SJCRH30 (cell line): ENCODE measurements around the gene CDC42EP5. TPM values are rescaled to one million over a fixed set of nuclear protein-coding genes. Genes with fewer than 3 reads are reported as not detected.
"Not testable (repeated sequence)": the region's sequence is repeated elsewhere in the genome, so short reads cannot be mapped to it uniquely, and the experiment has no call there.

Source experiments
- DNase-seq, 2 experiments: peaks; one replicate each; pipeline ENCODE4 v3.0.0-alpha.2; 2015 to 2020
- H3K27ac ChIP-seq: fragments of 250-450 bp; sonication (Bioruptor Pico); 2 replicates; pipeline ENCODE4 v1.5.1; 2020; ENCODE audit warnings: mild to moderate bottlenecking, moderate library complexity
- H3K27me3 ChIP-seq: fragments of 250-450 bp; sonication (Bioruptor Pico); 2 replicates; pipeline ENCODE4 v1.5.1; 2020; ENCODE audit warnings: mild to moderate bottlenecking, moderate library complexity
- H3K36me3 ChIP-seq: fragments of 250-450 bp; sonication (Bioruptor Pico); 2 replicates; pipeline ENCODE4 v1.5.1; 2020; ENCODE audit warnings: mild to moderate bottlenecking, moderate library complexity
- H3K4me1 ChIP-seq: fragments of 250-450 bp; sonication (Bioruptor Pico); 2 replicates; pipeline ENCODE4 v1.5.1; 2020; ENCODE audit warnings: mild to moderate bottlenecking, moderate library complexity
- H3K4me3 ChIP-seq: fragments of 250-450 bp; sonication (Bioruptor Pico); 2 replicates; pipeline ENCODE4 v1.5.1; 2020; ENCODE audit warnings: mild to moderate bottlenecking, moderate library complexity
- H3K9me3 ChIP-seq: fragments of 250-450 bp; sonication (Bioruptor Pico); replicated peaks from 2 replicates; pipeline ENCODE4 v1.5.1; 2020; ENCODE audit warnings: mild to moderate bottlenecking, moderate library complexity
- total RNA-seq: library from RNA; depleted of rRNA; stranded (reverse); fragments of >200 nt; shearing (Covaris generic); gene quantifications from 2 replicates; pipeline ENCODE4 v1.2.3, GENCODE V29; 2014

The CDC42EP5 gene
- total RNA-seq, 1 experiment from 2014 or later = 1.2 TPM

DNA sequence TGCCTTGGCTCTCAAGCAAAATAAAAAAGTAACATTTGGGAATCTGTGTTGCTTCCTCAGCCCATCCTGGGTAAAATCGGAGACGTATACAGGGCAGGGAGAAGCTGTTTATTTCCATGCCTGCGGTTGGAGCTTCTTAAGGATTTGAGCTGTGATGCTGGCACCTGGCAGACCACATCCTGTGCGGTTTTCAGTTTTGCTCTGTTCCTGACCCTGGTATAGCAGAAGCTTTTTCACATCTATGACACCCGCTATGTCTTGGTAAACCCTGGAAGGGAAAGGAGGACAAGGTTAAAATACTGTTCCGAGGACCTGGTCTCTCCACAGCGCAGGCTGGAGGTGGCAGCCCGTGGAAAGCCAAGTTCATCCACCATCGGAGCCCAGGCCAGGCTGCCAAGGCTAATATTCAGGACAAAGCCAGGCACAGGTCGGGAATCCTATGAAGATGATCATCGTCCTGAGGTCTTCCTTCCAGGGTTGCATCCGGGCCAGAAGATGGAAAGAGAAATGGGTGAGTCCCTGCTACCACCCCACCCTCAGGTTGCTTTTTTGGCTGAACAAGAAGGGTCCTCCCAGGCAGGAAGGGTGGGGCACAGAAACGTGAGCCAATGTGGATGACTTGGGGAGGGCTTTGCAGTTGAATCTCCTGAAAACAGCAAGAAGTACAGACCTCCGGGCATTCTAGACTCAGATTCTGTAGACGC, 24.8 kb upstream of the CDC42EP5 start:
- H3K9me3 ChIP-seq, H3K4me3 ChIP-seq, H3K4me1 ChIP-seq, DNase-seq, H3K27me3 ChIP-seq, H3K27ac ChIP-seq, H3K36me3 ChIP-seq: not testable (repeated sequence)

DNA sequence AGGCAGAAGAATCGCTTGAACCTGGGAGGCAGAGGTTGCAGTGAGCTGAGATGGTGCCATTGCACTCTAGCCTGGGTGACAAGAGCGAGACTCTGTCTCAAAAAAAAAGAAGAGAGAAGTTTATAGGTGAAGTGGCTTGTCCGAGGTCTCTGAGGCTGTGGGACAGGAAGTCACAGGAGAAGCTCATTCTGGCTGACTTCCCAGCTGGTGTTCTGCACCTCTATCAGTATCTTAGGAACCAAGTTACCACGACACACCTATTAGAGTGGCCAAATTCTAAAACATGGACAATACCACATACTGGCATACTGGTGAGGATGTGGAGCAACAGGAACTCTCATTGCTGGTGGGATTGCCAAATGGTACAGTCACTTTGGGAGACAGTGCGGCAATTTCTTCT, 22.2 kb upstream of the CDC42EP5 start:
- DNase-seq, H3K27ac ChIP-seq, H3K4me3 ChIP-seq: not testable (repeated sequence)

DNA sequence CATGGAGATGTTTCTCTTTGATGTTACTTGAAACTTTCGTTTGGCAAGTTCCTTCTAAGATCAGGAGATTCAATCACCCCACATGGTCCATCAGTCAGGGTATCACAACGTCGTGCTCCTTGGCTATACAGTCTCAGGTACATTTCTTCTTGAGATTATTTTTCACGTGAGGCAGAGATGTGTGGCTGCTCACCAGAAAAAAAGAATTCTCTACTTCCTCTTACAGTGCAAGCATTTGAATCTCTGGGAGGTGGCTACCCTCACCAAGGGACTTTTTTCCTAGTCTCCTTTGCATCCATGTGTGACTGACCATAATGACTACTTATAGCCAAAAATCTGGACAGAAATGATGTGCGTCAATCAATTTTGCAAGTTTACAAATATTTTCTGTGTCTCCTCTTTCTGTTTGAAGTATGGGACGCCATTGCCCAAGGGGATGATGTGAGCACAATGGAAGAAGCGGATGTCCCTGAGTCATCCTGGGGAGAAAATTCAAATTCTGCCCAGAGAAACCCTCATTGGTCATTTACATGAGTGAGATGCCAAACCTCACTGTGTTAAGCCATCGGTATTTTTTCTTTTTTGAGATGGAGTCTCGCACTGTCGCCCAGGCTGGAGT, 21.0 kb upstream of the CDC42EP5 start:
- H3K27me3 ChIP-seq = no peaks in the 10 kb centered on the region
- no peak overlapping the region for H3K27ac ChIP-seq
- H3K4me1 ChIP-seq = no peaks in the 10 kb centered on the region
- no peak overlapping the region for H3K4me3 ChIP-seq
- H3K36me3 ChIP-seq = no peaks in the 10 kb centered on the region
- H3K9me3 ChIP-seq = no peaks in the 10 kb centered on the region
- DNase-seq = no peak

More for the DNA sequence above, 22.2 kb upstream of the CDC42EP5 start:
- H3K27me3 ChIP-seq, H3K36me3 ChIP-seq, H3K9me3 ChIP-seq, H3K4me1 ChIP-seq: not testable (repeated sequence)

DNA sequence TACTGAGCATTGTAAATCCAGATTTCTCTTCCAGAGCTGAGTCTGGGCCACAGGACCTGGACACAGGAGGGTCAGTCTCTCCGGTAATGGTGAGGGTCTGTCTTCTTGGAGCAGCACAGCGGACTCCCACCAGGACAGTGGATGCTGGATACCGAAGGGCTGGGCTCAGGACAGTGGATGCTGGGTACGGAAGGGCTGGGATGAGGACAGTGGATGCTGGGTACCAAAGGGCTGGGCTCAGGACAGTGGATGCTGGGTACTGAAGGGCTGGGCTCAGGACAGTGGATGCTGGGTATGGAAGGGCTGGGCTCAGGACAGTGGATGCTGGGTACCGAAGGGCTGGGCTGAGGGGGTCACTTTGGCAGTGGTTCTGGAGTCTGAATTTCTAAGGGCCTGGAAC, 20.0 kb upstream of the CDC42EP5 start:
- not testable (repeated sequence) for H3K27ac ChIP-seq, H3K4me3 ChIP-seq, H3K9me3 ChIP-seq, H3K4me1 ChIP-seq, H3K36me3 ChIP-seq, H3K27me3 ChIP-seq, DNase-seq

DNA sequence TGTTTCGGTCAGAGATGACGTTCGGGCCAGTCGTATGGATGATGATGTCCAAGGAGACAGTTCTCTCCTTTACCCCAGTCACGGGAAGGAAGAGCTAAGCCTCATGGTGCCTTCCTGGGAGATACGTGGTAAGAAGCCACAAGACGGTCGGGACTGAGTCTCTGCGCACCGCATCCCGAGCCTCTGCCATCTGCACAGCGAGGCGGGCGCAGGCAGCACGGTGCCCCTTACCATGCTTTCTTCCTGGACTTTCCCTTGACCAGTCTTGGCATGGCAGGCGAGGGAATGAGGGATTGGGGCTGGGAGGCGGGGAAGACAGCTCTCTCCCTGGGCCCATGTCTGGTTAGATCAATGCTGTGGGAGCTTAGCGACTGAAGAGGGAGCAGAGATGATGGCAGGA, 19.5 kb upstream of the CDC42EP5 start:
- H3K27me3 ChIP-seq = no peaks in the 10 kb centered on the region
- DNase-seq = no peak
- no peaks in the 10 kb centered on the region for H3K4me1 ChIP-seq

DNA sequence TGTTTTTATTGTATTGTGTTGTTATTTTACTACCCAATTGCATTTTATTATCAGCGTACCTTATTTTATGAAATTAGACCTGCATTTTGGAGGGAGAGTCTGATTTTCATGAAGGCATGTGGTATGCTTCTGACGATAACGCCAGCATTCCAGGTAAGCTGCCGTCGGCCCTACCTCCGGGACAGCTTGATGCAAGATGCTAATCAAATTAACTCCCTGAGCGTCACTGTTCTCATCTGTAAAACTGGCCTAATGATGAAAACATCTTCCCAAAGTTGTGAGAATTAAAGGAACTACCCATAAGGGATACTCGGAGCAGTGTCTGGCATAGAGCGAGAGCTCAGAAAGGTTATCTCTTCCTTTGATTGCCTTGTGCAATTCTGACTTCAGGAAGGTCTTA, 16.7 kb upstream of the CDC42EP5 start:
- no peak overlapping the region for H3K4me3 ChIP-seq
- H3K9me3 ChIP-seq = no peaks in the 10 kb centered on the region
- no peaks in the 10 kb centered on the region for H3K27me3 ChIP-seq
- no peak for DNase-seq
- H3K27ac ChIP-seq = no peak overlapping the region
- H3K36me3 ChIP-seq = no peaks in the 10 kb centered on the region
- H3K4me1 ChIP-seq = no peaks in the 10 kb centered on the region

More for the DNA sequence above, 19.5 kb upstream of the CDC42EP5 start:
- Histone ChIP-seq H3K36me3 (no peaks in the 10 kb centered on the region), H3K27ac (no peak overlapping the region), H3K9me3 (no peaks in the 10 kb centered on the region), H3K4me3 (no peak overlapping the region)

DNA sequence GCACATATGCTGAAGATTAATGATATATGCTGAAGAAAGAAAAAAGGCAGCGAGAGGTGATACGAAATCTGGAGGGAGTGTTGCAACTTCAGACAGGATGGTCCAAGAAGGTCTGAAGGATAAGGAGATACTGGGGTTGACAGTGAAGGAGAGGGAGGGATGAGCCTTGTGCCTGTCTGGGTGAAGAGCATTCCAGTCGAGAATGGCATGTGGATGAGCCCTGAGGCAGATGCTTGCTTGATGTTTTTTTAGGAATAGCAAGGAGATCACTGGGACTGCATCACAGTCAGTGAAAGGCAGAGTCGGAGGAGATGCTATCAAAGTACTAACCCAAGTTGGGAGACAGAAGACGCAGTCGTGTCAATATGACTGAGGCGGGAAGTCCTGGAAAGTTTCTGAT, 16.2 kb upstream of the CDC42EP5 start:
- H3K4me1 ChIP-seq = no peaks in the 10 kb centered on the region
- H3K27me3 ChIP-seq = no peaks in the 10 kb centered on the region
- no peaks in the 10 kb centered on the region for H3K36me3 ChIP-seq
- no peak overlapping the region for H3K4me3 ChIP-seq
- H3K9me3 ChIP-seq = no peaks in the 10 kb centered on the region
- DNase-seq = no peak
- no peak overlapping the region for H3K27ac ChIP-seq

DNA sequence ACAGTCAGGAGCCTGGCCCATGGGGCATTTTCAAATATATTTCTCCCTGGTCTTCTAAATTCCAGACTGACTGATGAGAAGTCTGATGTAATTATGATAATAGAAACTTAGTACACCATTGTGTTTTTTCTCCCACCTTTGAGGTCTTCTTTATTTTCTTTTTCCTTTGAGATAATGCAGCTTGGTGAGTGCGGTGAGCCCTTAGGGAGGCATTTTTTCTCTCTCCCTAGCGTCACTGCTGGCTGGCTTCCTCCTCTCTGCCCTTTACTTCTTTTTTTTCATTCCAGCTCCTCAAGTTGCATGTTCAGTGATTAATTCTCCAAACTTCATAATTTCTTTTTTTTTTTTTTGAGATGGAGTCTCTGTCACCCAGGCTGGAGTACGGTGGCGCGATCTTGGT, 12.8 kb upstream of the CDC42EP5 start:
- no peaks in the 10 kb centered on the region for H3K9me3 ChIP-seq
- H3K4me1 ChIP-seq = peaks cover 4% of the 10 kb centered on the region; the same call in 1 of the 2 replicates
- no peak overlapping the region for H3K27ac ChIP-seq
- H3K36me3 ChIP-seq = no peaks in the 10 kb centered on the region
- H3K27me3 ChIP-seq = no peaks in the 10 kb centered on the region
- H3K4me3 ChIP-seq = no peak overlapping the region
- no peak for DNase-seq

DNA sequence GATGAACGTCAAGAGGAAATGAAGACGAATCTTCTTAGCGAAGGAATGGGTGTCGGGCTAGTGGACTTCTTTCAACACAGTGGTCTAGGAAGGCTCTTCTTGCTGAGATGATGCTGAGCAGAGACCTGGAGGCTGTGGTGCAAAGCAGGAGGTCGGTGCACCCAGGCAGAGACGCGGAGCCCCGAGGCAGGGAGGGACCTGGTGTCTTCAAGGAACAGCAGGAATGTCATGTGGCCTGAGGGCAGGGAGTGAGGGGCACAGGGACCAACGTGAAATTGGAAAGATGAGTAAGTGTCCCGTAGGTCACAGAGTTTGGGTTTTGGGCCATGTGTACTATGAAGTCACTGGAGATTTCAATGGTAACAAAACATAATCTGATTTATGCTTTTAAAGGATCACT, 11.4 kb upstream of the CDC42EP5 start:
- peaks cover 4% of the 10 kb centered on the region; the same call in 1 of the 2 replicates for H3K4me1 ChIP-seq
- no peak for DNase-seq
- H3K36me3 ChIP-seq = no peaks in the 10 kb centered on the region
- H3K27ac ChIP-seq = no peak overlapping the region
- H3K9me3 ChIP-seq = no peaks in the 10 kb centered on the region
- 0 out of 2 replicates have a peak, but pooled peaks cover 3% of the 10 kb centered on the region for H3K27me3 ChIP-seq
- no peak overlapping the region for H3K4me3 ChIP-seq

DNA sequence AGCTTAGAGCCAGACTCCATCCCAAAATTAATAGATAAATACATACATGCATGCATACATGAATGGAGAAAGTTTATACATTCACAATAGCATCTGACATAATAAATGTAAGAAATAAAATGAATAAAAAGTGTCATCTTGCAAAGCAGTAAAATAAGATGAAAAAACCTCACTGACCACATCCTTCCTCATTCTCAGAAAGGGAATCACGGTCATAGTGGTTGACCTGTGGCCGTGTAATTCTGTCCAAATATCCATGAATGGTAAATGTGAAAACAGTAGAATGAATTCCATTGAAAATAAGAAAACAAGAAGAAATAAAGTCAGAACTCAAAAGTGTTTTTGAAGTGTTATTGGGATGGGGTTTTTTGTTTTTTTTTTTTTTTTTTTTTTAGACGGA, 9.8 kb upstream of the CDC42EP5 start:
- no peaks in the 10 kb centered on the region for H3K9me3 ChIP-seq
- DNase-seq = no peak
- peaks cover 4% of the 10 kb centered on the region; the same call in 1 of the 2 replicates for H3K4me1 ChIP-seq
- H3K27me3 ChIP-seq = 0 out of 2 replicates have a peak, but pooled peaks cover 3% of the 10 kb centered on the region
- H3K27ac ChIP-seq = no peak overlapping the region
- no peaks in the 10 kb centered on the region for H3K36me3 ChIP-seq
- H3K4me3 ChIP-seq = no peak overlapping the region

DNA sequence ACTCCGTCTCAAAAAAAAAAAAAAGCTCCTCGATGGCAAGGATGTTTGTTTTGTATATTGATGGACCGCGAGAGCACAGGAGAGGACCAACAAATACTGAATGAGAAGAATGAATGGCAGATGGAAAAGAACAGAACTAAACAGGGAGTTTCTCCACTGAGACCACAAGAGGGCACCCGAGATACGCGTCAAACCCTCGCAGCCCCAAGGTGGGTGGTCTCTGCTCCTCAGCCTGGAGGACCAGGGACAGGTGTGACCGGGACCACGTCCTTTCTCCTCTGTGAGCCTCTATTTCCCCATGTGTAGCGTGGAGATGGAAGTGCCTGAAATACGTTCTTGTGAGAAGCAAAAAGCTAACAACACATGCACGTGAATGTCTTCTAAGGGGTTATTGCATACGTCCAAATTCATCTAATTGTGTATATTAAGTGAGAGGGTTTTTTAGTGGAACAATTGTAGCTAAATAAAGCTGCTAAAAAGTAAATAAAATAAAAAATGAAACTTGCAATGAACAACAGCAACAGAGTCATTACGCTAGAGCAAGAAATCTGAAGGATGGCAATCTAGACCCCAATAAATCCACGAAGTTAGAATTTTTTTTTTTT, 8.3 kb upstream of the CDC42EP5 start:
- DNase-seq = peak; percentile 72 to 88

DNA sequence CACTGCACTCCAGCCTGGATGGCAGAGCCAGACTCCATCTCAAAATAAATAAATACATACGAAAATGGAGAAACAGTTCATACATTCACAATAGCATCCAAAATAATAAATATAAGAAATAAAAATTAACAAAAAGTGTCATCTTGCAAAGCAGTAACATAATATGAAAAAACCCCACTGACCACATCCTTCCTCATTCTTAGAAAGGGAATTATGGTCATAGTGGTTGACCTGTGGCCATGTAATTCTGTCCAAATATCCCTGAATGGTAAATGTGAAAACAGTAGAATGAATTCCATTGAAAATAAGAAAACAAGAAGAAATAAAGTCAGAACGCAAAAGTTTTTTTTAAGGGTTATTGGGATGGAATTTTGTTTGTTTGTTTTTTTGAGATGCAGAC, 7.0 kb upstream of the CDC42EP5 start:
- Histone ChIP-seq H3K27ac (no peak overlapping the region), H3K36me3 (no peaks in the 10 kb centered on the region), H3K27me3 (0 out of 2 replicates have a peak, but pooled peaks cover 3% of the 10 kb centered on the region), H3K4me3 (no peak overlapping the region), H3K9me3 (no peaks in the 10 kb centered on the region), H3K4me1 (peaks cover 4% of the 10 kb centered on the region; the same call in 1 of the 2 replicates)
- no peak for DNase-seq

More for the DNA sequence above, 8.3 kb upstream of the CDC42EP5 start:
- Histone ChIP-seq H3K4me1 (peaks cover 4% of the 10 kb centered on the region; the same call in 1 of the 2 replicates), H3K27ac (no peak overlapping the region), H3K4me3 (no peak overlapping the region), H3K27me3 (0 out of 2 replicates have a peak, but pooled peaks cover 3% of the 10 kb centered on the region), H3K36me3 (no peaks in the 10 kb centered on the region), H3K9me3 (no peaks in the 10 kb centered on the region)

DNA sequence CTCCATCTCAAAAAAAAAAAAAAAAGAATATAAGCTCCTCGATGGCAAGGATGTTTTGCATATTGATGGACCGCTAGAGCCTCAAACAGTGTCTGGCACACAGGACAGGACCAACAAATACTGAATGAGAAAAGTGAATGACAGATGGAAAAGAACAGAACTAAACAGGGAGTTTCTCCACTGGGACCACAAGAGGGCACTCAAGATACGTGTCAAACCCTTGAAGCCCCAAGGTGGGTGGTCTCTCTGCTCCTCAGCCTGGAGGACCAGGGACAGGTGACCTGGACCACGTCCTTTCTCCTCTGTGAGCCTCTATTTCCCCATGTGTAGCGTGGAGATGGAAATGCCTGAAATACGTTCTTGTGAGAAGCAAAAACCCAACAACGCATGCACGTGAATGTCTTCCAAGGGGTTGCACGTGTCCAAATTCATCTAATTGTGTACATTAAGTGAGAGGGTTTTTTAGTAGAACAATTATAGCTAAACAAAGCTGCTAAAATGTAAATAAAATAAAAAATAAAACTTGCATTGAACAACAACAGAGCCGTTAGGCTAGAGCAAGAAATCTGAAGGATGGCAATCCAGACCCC, 5.7 kb upstream of the CDC42EP5 start:
- DNase-seq = peak; percentile 64 to 80
- no peaks in the 10 kb centered on the region for H3K9me3 ChIP-seq

DNA sequence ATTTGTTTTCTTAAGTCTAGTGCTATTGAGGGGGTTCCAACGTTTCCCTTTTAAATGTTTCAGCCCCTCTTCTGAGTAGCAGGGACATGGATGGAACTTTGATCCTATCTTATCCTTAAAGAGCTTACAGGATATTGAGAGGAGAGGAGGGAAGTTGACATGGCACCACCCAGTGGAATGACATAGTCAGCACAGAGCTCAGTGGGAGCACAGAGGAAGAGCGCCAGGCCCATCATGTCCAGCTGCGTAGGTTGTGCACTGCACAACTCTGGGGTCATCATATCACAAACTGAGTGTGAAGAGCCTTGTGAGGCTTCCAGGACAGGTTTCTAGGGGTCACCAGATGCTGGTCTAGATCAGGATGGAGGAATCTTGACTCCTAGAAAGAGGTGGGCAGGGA, 4.6 kb upstream of the CDC42EP5 start:
- Histone ChIP-seq H3K36me3 (no peaks in the 10 kb centered on the region), H3K4me3 (no peak overlapping the region), H3K4me1 (peaks cover 4% of the 10 kb centered on the region; the same call in 1 of the 2 replicates), H3K27me3 (0 out of 2 replicates have a peak, but pooled peaks cover 3% of the 10 kb centered on the region), H3K9me3 (no peaks in the 10 kb centered on the region), H3K27ac (no peak overlapping the region)
- DNase-seq = no peak

More for the DNA sequence above, 5.7 kb upstream of the CDC42EP5 start:
- 0 out of 2 replicates have a peak, but pooled peaks cover 3% of the 10 kb centered on the region for H3K27me3 ChIP-seq
- no peaks in the 10 kb centered on the region for H3K36me3 ChIP-seq
- no peak overlapping the region for H3K4me3 ChIP-seq
- H3K27ac ChIP-seq = no peak overlapping the region
- H3K4me1 ChIP-seq = peaks cover 4% of the 10 kb centered on the region; the same call in 1 of the 2 replicates

DNA sequence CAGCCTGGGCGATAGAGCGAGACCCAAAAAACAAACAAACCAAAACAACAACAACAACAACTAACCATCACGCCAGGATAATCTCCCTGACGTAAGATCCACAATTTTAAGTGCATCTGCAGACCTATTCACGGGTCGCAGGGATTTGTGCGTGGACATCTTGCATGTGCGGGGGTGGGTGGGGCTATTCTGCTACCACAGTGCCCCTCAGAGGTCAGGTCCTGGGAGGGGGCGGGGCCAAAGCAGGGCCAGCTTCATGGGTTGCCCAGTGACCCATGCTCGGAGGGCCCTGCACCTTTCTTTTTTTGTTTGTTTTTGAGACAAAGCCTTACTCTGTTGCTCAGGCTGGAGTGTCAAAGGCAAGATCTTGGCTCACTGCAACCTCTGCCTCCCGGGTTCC, 2.6 kb upstream of the CDC42EP5 start:
- H3K27ac ChIP-seq = no peak overlapping the region
- H3K4me3 ChIP-seq = no peak overlapping the region
- H3K27me3 ChIP-seq = 0 out of 2 replicates have a peak, but pooled peaks cover 3% of the 10 kb centered on the region
- DNase-seq = no peak
- no peaks in the 10 kb centered on the region for H3K36me3 ChIP-seq
- no peaks in the 10 kb centered on the region for H3K9me3 ChIP-seq
- no peaks in the 10 kb centered on the region for H3K4me1 ChIP-seq
